DOHH2 (cell line): ENCODE results near the gene VPS35.

Source experiments
- H3F3A ChIP-seq: fragments of 200-600 bp; sonication (generic), shearing (Covaris generic); 2 replicates; pipeline ENCODE4 v1.6.0; 2016; ENCODE audit warnings: antibody characterized with exemption, mild to moderate bottlenecking; ENCODE audit not compliant: control insufficient read depth, insufficient read depth
- H3K27ac ChIP-seq: fragments of 200-600 bp; sonication (generic); 2 replicates; pipeline ENCODE4 v1.5.1; 2014; ENCODE audit warnings: low read depth, mild to moderate bottlenecking, low read length, moderate library complexity
- H3K27me3 ChIP-seq: fragments of 200-600 bp; sonication (generic); 2 replicates; pipeline ENCODE4 v1.6.1; 2014; ENCODE audit warnings: mild to moderate bottlenecking, low read length, mixed read lengths; ENCODE audit not compliant: control insufficient read depth
- H3K36me3 ChIP-seq: fragments of 200-600 bp; sonication (generic); 2 replicates; pipeline ENCODE4 v1.6.1; 2014; ENCODE audit warnings: mild to moderate bottlenecking, low read length, moderate library complexity, mixed read lengths; ENCODE audit not compliant: control insufficient read depth
- H3K4me1 ChIP-seq: fragments of 200-600 bp; sonication (generic); 2 replicates; pipeline ENCODE4 v1.6.1; 2014; ENCODE audit warnings: mild to moderate bottlenecking, low read length, mixed read lengths; ENCODE audit not compliant: control insufficient read depth
- H3K4me2 ChIP-seq: fragments of 200-600 bp; sonication (generic); 2 replicates; pipeline ENCODE4 v1.6.0; 2014; ENCODE audit warnings: mild to moderate bottlenecking, low read length, moderate library complexity
- H3K4me3 ChIP-seq: fragments of 200-600 bp; sonication (generic); 2 replicates; pipeline ENCODE4 v1.5.1; 2014; ENCODE audit warnings: mild to moderate bottlenecking, low read length, mixed read lengths
- H3K79me2 ChIP-seq: fragments of 200-600 bp; sonication (generic); 2 replicates; pipeline ENCODE4 v1.6.1; 2014; ENCODE audit warnings: mild to moderate bottlenecking, low read length, mixed read lengths; ENCODE audit not compliant: control insufficient read depth
- H3K9me2 ChIP-seq: fragments of 200-600 bp; sonication (generic); replicated peaks from 2 replicates; pipeline ENCODE4 v1.6.1; 2014; ENCODE audit warnings: mild to moderate bottlenecking, low read length, mixed read lengths; ENCODE audit not compliant: control insufficient read depth
- H3K9me3 ChIP-seq: fragments of 200-600 bp; sonication (generic); 2 replicates; pipeline ENCODE4 v1.6.1; 2014; ENCODE audit warnings: antibody characterized with exemption, low read length, mixed read lengths; ENCODE audit not compliant: control insufficient read depth, insufficient read depth
- H4K20me1 ChIP-seq: fragments of 200-600 bp; sonication (generic); 2 replicates; pipeline ENCODE4 v1.6.0; 2014; ENCODE audit warnings: low read depth, mild to moderate bottlenecking, antibody characterized with exemption, low read length, moderate library complexity; ENCODE audit not compliant: control insufficient read depth, insufficient read depth
- CTCF ChIP-seq: fragments of 200-600 bp; sonication (generic); IDR thresholded peaks from one replicate; pipeline ENCODE4 v1.5.1; 2014; ENCODE audit warnings: antibody characterized with exemption, mild to moderate bottlenecking, low read depth, low read length; ENCODE audit not compliant: poor library complexity, severe bottlenecking
- EZH2phosphoT487 ChIP-seq: fragments of 200-600 bp; sonication (generic); IDR thresholded peaks from 2 replicates; pipeline ENCODE4 v1.6.1; 2017; ENCODE audit warnings: borderline replicate concordance, mild to moderate bottlenecking, antibody characterized with exemption, low read length, moderate library complexity, mixed read lengths

The VPS35 gene

GRCh38 chr16:46688654-46689364, at the start of gene VPS35:
TSS of gene VPS35 (minus strand) at chr16:46689178. CDS start at chr16:46689133, 45 bp downstream.
- Histone ChIP-seq H3K9me2 (no peaks in the 10 kb centered on the region), H4K20me1 (peaks cover 59% of the 10 kb centered on the region), H3K4me3 (peak within 1 kb of the TSS; percentile 95), H3F3A (peaks cover 16% of the 10 kb centered on the region), H3K79me2 (peaks cover 93% of the 10 kb centered on the region), H3K36me3 (peaks cover 45% of the 10 kb centered on the region), H3K4me2 (peak within 1 kb of the TSS; percentile 83), H3K27ac (peak within 1 kb of the TSS; percentile 87), H3K27me3 (no peaks in the 10 kb centered on the region), H3K4me1 (peaks cover 46% of the 10 kb centered on the region), H3K9me3 (no peaks in the 10 kb centered on the region)
- peak; percentile 66 for TF ChIP-seq CTCF
- no peak for TF ChIP-seq EZH2phosphoT487

- H3F3A ChIP-seq: 0 out of 2 replicates have a peak, but pooled peaks cover 4% of the 10 kb centered on the region
- H3K4me2 ChIP-seq: no peak overlapping the region
- no peaks in the 10 kb centered on the region for H3K36me3 ChIP-seq
- no peaks in the 10 kb centered on the region for H3K9me3 ChIP-seq
- H4K20me1 ChIP-seq: no peaks in the 10 kb centered on the region
- H3K27me3 ChIP-seq: no peaks in the 10 kb centered on the region
- no peaks in the 10 kb centered on the region for H3K79me2 ChIP-seq
- no peak overlapping the region for H3K4me3 ChIP-seq
- H3K27ac ChIP-seq: no peak overlapping the region
- H3K9me2 ChIP-seq: no peaks in the 10 kb centered on the region
- TF ChIP-seq CTCF (no peak), EZH2phosphoT487 (no peak)
- peaks cover 19% of the 10 kb centered on the region for H3K4me1 ChIP-seq
Observed at GRCh38 chr16:46737621-46738214, 48.7 kb upstream of the VPS35 start.

- TF ChIP-seq EZH2phosphoT487: no peak
- TF ChIP-seq CTCF: no peak
- H3K79me2 ChIP-seq: no peaks in the 10 kb centered on the region
Observed at GRCh38 chr16:46736695-46737094, 47.7 kb upstream of the VPS35 start.

More at GRCh38 chr16:46736695-46737094, 47.7 kb upstream of the VPS35 start:
- Histone ChIP-seq H3K4me3 (no peak overlapping the region), H3K4me1 (peaks cover 10% of the 10 kb centered on the region), H3K9me2 (no peaks in the 10 kb centered on the region), H4K20me1 (no peaks in the 10 kb centered on the region), H3K27ac (no peak overlapping the region), H3K9me3 (no peaks in the 10 kb centered on the region), H3F3A (0 out of 2 replicates have a peak, but pooled peaks cover 4% of the 10 kb centered on the region), H3K27me3 (no peaks in the 10 kb centered on the region), H3K36me3 (no peaks in the 10 kb centered on the region), H3K4me2 (no peak overlapping the region)
